ENCODE results near the gene ANKRD33B.

GRCh38 chr5:10578869-10579268 is 15.0 kb downstream of the ANKRD33B start:
- no peak for TF ChIP-seq EZH2 (IDR thresholded peaks at IDR 0.05; ENCODE audit: low read depth, low read length, severe bottlenecking)
- no peak for TF ChIP-seq POLR2A (IDR thresholded peaks at IDR 0.05; ENCODE audit: control extremely low read depth in 1 of 2, low read depth in 2 of 2, low read length in 2 of 2)
- TF ChIP-seq CTCF (IDR thresholded peaks at IDR 0.05; ENCODE audit: control extremely low read depth in 1 of 3, insufficient read depth in 1 of 3, low read depth in 1 of 3, low read length in 3 of 3), result no peak
- no peak for TF ChIP-seq SIX5 (IDR thresholded peaks at IDR 0.05; ENCODE audit: low read depth, low read length)
- no peak for TF ChIP-seq GTF2F1 (IDR thresholded peaks at IDR 0.05; ENCODE audit: borderline replicate concordance, low read depth, low read length)
- TF ChIP-seq EP300 (IDR thresholded peaks at IDR 0.05; ENCODE audit: borderline replicate concordance in 1 of 2, low read depth in 2 of 2, low read length in 2 of 2), result no peak
- TF ChIP-seq CEBPB (IDR thresholded peaks at IDR 0.05; ENCODE audit: low read depth, low read length), result no peak
- no peak for TF ChIP-seq USF2 (IDR thresholded peaks at IDR 0.05; ENCODE audit: low read length)
